ENCODE measurements around the gene MICAL2.

The MICAL2 gene

GRCh38 chr11:12117200-12117599 lies 6.8 kb downstream of the MICAL2 start:
- DNase-seq (ENCODE audit: low read depth), result no peak

- DNase-seq (ENCODE audit: low read depth), result no peak
Observed at GRCh38 chr11:12117611-12118010, 7.2 kb downstream of the MICAL2 start.

GRCh38 chr11:12118949-12119348 lies 8.6 kb downstream of the MICAL2 start:
- no peak for DNase-seq (ENCODE audit: low read depth)

GRCh38 chr11:12119502-12119901 lies 9.1 kb downstream of the MICAL2 start:
- DNase-seq (ENCODE audit: low read depth), result no peak

GRCh38 chr11:12120031-12121008 lies 9.9 kb downstream of the MICAL2 start:
- DNase-seq (ENCODE audit: low read depth), result no peak

GRCh38 chr11:12121011-12121410 lies 10.6 kb downstream of the MICAL2 start:
- no peak for DNase-seq (ENCODE audit: low read depth)

- no peak for DNase-seq (ENCODE audit: low read depth)
Observed at GRCh38 chr11:12121517-12121916, 11.1 kb downstream of the MICAL2 start.

- no peak for DNase-seq (ENCODE audit: low read depth)
Observed at GRCh38 chr11:12122083-12122482, 11.7 kb downstream of the MICAL2 start.

- peak; percentile 74 for DNase-seq (ENCODE audit: low read depth)
Observed at GRCh38 chr11:12123273-12123672, 12.9 kb downstream of the MICAL2 start.

GRCh38 chr11:12123799-12124198 lies 13.4 kb downstream of the MICAL2 start:
- DNase-seq (ENCODE audit: low read depth), result no peak

- no peak for DNase-seq (ENCODE audit: low read depth)
Observed at GRCh38 chr11:12124306-12124705, 13.9 kb downstream of the MICAL2 start.

GRCh38 chr11:12125609-12126149 lies 15.3 kb downstream of the MICAL2 start:
- DNase-seq (ENCODE audit: low read depth), result no peak

GRCh38 chr11:12126344-12127019 lies 16.1 kb downstream of the MICAL2 start:
- peak; percentile 93 for DNase-seq (ENCODE audit: low read depth)

- DNase-seq (ENCODE audit: low read depth), result no peak
Observed at GRCh38 chr11:12127206-12127898, 17.0 kb downstream of the MICAL2 start.

- DNase-seq (ENCODE audit: low read depth), result no peak
Observed at GRCh38 chr11:12128301-12128751, 17.9 kb downstream of the MICAL2 start.

- DNase-seq (ENCODE audit: low read depth), result no peak
Observed at GRCh38 chr11:12129227-12129626, 18.8 kb downstream of the MICAL2 start.

GRCh38 chr11:12130180-12130980 lies 20.0 kb downstream of the MICAL2 start:
- DNase-seq (ENCODE audit: low read depth), result no peak

- no peak for DNase-seq (ENCODE audit: low read depth)
Observed at GRCh38 chr11:12131943-12132789, 21.8 kb downstream of the MICAL2 start.

GRCh38 chr11:12132790-12133145 lies 22.4 kb downstream of the MICAL2 start:
- no peak for DNase-seq (ENCODE audit: low read depth)

GRCh38 chr11:12133547-12134235 lies 23.3 kb downstream of the MICAL2 start:
- DNase-seq (ENCODE audit: low read depth), result no peak

Measured in iris pigment epithelial cell (primary cell).